NB4 (cell line): Measurements from ENCODE around the gene BCL2.

Source experiments
- CTCF ChIP-seq: IDR thresholded peaks from one replicate; pipeline ENCODE4 v1.5.1; 2012; ENCODE audit warnings: low read depth, low read length
- POLR2A ChIP-seq: IDR thresholded peaks from 2 replicates; pipeline ENCODE4 v1.6.1; 2011; ENCODE audit warnings: mild to moderate bottlenecking; ENCODE audit not compliant: insufficient read length; ENCODE audit errors: extremely low read depth

GRCh38 chr18:63192885-63193349 lies 126.7 kb downstream of the BCL2 start:
- TF ChIP-seq CTCF (no peak), POLR2A (no peak)
